ENCODE results near the gene SRA1.

Gene SRA1

DNA sequence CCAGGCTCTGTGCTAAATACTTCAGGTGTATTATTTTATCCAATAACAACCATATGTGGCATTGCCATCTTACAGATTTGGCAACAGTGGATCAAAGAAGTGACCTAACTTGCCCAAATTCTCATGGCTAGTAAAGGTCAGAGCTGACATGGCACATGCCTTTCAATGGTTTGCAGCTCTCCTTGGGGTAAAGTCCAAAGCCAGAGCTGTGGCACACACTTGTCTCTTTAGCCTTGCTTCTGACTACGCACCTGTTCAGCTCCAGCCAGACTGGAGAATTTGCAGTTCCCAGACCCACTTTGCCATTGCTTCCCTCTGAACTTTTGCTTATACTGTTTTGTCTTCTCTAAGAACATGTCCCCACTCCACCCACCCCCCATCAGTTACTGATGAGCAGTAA lies 13.2 kb upstream of the SRA1 start:
- no peak for DNase-seq (ENCODE audit: low read depth in 2 of 2)

DNA sequence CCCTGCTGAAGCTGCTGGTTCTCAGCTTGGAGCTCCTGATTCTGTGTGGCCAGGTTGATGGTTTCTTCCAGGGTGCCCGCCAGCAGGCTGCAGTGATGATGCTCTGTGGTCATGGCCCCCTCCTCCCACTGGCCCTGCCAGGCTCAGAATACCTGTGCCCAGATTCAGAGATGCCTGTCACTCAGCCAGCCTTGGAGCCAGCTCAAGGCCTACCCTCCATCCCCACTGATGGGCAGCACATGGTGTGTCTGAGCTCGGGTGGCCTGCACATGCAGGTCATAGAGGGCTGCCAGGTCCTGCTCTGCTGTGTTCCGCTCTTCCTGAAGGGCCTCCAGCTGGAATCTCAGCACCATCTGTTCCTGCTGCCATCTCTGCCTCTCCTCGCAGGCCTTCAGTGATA lies 12.8 kb upstream of the SRA1 start:
- no peak for DNase-seq (ENCODE audit: low read depth in 2 of 2)

DNA sequence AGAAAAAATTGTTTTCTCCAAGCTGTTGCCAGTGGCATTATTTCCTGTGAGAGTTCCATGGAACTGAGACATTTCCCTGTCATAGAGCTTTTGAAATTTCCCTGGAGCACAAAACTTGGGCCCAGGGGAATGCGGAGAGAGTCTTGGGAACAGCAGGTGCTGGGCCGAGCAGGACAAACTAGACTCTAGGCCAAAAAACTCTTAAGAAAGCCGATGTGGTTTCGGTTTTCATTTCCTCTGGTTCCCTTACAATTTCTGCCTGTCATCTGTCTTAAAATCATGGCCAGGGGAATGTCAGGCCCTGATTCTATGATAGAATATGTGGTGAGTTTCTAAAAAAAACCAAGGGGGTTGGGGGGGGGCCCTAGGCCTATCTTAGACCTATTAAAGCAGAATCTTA lies 11.9 kb upstream of the SRA1 start:
- DNase-seq (ENCODE audit: low read depth in 2 of 2), result no peak

DNA sequence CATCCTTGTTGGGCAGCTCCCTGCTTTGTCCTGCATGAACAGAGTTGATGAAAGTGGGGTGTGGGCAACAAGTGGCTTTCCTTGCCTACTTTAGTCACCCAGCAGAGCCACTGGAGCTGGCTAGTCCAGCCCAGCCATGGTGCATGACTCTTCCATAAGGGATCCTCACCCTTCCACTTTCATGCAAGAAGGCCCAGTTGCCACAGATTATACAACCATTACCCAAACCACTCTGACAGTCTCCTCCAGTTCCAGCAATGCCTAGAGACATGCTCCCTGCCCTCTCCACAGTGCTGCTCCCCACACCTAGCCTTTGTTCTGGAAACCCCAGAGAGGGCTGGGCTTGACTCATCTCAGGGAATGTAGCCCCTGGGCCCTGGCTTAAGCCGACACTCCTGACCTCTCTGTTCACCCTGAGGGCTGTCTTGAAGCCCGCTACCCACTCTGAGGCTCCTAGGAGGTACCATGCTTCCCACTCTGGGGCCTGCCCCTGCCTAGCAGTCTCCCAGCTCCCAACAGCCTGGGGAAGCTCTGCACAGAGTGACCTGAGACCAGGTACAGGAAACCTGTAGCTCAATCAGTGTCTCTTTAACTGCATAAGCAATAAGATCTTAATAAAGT lies 11.3 kb upstream of the SRA1 start:
- DNase-seq (ENCODE audit: low read depth in 2 of 2), result no peak

DNA sequence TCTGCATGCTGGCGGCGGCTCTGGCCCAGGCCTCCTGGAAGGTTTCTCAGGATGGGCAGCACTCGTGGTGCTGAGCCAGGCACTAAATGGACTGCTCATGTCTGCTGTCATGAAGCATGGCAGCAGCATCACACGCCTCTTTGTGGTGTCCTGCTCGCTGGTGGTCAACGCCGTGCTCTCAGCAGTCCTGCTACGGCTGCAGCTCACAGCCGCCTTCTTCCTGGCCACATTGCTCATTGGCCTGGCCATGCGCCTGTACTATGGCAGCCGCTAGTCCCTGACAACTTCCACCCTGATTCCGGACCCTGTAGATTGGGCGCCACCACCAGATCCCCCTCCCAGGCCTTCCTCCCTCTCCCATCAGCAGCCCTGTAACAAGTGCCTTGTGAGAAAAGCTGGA lies 10.6 kb upstream of the SRA1 start:
- DNase-seq (ENCODE audit: low read depth in 2 of 2), result no peak

DNA sequence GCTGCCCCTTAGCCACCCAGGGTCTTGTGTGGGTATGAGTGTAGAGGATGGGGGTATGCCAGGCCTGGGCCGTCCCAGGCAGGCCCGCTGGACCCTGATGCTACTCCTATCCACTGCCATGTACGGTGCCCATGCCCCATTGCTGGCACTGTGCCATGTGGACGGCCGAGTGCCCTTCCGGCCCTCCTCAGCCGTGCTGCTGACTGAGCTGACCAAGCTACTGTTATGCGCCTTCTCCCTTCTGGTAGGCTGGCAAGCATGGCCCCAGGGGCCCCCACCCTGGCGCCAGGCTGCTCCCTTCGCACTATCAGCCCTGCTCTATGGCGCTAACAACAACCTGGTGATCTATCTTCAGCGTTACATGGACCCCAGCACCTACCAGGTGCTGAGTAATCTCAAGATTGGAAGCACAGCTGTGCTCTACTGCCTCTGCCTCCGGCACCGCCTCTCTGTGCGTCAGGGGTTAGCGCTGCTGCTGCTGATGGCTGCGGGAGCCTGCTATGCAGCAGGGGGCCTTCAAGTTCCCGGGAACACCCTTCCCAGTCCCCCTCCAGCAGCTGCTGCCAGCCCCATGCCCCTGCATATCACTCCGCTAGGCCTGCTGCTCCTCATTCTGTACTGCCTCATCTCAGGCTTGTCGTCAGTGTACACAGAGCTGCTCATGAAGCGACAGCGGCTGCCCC lies 10.0 kb upstream of the SRA1 start:
- no peak for DNase-seq (ENCODE audit: low read depth in 2 of 2)

DNA sequence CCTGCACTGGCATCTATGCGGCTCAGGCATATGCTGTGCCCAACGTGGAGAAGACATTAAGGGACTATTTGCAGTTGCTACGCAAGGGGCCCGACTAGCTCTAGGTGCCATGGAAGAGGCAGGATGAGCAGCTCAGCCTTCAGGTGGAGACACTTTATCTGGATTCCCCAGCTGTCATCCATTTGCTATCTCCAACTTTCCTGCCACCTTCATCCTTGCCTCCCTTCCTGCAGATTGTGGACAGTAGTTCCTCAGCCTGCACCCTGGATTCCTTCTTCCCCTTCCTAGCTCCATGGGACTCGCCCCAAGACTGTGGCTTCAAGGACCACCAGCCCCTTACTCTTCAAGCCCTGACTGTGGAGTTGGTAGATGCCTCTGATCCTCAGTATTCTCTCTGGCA lies 9.4 kb upstream of the SRA1 start:
- no peak for DNase-seq (ENCODE audit: low read depth in 2 of 2)

DNA sequence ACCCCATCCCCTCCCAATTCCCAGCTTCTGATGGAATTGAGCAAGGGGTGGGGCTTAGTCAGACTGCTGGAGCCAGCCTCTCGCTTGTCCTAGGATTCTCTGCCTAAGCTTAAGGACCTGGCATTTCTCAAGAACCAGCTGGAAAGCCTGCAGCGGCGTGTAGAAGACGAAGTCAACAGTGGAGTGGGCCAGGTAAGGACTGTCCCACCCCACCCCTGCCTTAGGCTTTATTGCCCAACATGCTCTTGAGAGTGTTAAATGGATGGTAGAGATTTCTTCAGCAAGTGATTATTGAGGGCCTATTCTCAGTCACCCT lies 8.5 kb upstream of the SRA1 start:
- DNase-seq (ENCODE audit: low read depth in 2 of 2), result no peak

DNA sequence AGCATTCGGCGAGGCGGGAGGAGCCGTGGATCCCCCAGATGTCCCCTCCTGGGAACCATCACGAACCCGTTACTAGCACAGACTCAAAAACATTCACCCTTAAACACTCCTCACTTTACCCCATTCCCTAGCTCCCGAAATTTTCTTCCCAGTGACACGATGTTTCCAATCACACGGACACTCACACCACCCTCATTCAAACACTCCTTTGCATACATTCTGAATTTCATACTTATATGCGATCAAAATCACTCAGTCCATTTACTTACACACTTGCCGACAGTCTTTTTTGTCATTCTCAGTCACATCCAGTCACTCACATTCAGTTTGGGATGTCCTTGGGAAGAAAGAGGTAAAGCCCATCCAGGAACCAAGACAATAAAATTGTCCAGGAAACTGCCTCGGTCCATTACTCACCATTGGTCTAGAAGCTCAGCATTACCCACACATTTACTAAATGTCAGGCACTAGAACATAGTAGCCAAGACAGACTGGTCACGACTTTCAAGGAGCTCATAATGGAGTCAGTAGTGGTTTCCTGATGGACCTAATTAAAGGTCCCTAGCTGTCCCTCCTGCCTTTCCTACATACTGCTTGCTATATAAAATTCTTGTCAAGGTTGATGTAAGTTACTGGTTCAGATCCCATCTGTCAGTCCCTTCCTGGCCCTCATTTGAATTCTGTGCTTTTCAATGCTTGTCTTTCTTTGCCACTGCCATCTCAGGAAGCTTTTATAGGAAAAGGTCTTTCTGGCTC lies 7.9 kb upstream of the SRA1 start:
- no peak for DNase-seq (ENCODE audit: low read depth in 2 of 2)

DNA sequence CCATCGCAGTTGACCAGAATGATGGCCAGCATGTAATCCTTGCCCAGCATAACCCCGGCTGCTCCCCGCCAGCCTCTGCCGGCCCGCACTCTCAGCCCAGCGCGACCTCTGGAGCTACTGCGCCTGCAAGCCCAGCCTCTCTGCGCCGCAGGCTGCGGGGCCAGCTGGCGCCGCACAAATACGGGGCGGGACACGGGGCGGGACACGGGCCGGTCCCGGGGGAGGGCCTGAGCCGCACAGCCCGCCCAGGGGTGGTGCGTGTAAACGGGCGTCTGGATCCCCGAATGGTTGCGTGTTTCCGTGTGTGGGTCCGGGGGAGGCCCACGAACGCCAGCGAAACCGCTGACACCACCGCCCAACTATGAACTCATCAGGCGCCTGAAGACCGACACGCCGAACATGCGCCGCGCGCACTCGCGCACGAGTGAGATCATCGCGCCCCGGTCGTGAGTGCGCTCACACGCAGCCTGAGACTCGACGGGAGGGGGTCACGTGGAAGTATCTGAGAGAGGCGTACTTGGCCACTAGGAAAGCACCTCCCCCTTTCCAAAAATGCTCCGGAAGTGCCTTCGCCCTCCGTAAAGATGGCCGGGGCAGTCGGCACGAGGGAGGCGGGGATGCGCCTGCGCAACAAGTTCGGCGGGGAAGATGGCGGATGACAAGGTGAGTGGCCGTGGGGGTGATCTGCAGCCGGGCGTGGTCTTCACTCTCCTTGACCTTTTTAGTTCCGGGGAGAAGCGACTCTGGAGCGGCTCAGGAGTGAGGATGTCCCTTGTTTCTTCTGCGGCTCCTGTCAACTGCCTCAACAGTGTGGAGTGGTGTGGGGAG lies 7.1 kb upstream of the SRA1 start, which contains the start of the genes APBB3 and SLC35A4:
TSS of gene APBB3 (minus strand) at position 403 of the 828 bp plus-strand sequence. CDS start at position 50, 353 bp downstream.
TSS of gene SLC35A4 (plus strand) at position 633 of the 828 bp plus-strand sequence. CDS start 2,342 bp downstream, outside the sequence.
- peak; percentile 92 to 93 for DNase-seq (ENCODE audit: low read depth in 2 of 2)

DNA sequence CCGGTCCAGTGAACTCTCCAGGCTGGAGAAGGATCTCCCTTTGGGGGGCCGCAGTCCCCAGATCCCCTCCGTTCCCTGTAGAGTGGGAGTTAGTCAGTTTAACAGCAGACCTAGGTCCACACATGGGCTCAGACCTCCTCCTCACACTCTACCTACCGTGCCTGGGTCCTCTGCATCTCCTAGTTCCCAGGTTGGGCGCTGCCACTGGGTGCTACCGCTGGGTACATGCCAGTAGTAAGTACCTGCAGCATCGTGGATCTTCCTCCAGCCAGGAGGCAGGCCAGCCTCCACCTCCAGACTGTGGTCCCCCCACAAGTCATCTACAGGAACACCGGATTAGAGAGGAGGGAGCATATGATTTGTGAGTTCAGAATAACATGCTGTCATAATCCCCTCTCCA lies 6.3 kb upstream of the SRA1 start:
- DNase-seq (ENCODE audit: low read depth in 2 of 2), result no peak

DNA sequence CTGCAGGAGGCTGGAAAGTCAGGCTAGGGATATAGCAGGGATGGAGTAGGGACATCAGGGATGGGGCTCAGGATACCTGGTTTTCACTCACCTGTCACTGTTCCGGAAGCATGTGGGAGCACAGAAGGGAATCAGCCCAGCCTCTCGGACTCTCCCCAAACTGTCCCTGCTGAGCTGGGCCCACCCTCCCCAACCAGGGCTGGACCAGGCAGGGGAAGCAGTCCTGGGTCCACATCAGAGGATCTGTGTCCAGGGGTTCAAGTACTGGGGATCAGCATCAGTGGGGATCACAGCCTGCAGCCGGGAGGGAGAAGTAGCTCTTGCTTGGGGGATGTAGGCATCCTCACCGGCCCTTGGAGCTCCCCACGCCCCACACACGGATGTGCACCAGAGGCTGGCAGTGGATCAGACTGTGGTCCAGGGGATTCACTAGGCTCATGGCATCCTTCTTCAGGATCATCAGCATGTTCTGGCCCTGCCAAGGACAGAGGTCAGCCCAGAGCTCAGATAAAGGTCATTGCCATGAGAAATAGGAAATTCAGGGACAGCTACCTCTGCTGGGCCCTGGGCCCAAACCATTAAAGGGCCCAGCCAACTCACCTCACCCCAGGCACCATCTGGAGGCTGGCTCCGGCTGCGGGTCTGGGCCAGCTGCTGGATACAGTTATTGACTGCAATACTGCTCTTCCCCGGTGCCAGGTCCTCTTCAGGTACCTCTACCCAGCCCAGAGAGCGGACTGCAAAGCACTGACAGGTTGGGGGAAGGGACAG lies 4.7 kb upstream of the SRA1 start:
- DNase-seq (ENCODE audit: low read depth in 2 of 2), result no peak

DNA sequence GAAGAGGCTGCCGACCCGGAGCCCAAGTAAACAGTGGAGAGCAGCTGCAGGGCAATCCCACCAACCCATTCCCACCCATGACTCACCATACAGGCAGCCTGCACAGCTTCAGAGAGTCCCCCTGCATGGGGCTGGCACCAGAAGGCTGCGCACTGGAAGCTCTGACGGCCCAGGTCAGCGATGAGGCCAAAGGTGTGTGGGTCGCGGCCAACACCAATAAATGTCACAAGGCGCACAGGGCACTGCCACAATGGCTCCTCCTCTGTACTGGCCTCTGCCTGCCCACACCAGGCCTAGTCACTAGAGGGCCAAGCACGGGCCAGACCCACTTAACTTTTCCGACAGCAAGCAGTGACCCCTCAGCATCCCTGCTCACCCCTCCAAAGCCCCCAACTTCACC lies 3.0 kb upstream of the SRA1 start:
- DNase-seq (ENCODE audit: low read depth in 2 of 2), result no peak

DNA sequence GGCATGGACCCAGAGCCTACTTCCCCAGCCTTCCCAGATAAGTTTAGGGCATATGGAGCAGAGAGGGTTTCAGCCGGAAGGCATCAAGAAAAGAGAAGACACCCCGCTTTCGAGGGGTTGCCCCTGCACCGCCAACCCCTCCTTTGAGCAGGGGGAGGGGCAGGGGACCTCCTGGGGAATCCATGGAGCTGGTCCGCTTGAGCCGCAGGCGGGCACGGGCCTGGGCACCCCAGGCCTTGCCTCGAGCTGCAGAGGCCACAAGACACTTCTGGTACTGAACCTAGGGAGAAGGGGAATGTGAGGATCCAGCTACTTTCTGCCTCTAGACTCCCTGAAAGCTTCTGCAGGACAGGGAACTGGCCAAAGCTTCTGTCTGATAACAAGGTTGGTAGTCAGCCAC lies 1.3 kb upstream of the SRA1 start:
- no peak for DNase-seq (ENCODE audit: low read depth in 2 of 2)

DNA sequence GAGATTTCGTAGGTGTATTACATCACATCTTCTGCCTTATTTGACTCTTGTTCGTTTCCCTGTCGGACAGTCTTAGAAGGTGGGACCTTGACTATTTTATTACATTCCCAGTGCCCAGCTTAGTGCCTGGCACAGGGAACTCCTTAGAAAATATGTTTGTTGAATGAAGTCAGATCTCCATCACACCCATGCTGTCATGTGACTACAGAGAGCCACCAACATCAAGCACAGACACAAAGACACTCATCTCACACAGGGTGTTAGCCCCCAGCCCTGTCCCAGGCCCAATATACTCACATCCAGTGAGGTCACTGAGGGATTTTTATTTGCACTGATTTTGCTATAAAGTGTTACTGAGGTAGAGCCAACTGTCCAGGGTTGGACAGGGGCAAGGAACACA lies 692 bp upstream of the SRA1 start:
- no peak for DNase-seq (ENCODE audit: low read depth in 2 of 2)

DNA sequence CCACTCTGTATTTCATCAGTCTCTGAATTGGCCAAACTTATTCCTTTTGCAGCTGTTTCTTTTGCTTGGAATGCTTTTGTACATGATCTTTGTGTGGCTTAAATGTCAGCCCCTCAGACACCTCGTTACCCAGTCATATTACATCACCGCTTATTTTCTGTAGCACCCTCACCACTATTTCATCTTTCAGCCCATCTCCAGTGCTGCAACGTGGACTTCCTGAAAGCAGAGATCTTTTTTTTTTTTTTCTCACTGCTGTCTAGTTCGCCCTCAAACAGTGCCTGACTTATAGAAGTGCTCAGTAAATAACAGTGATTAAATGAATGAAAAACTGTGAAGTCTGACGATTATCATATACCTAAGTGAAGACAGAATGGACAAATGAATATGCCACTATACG lies 835 bp downstream of the SRA1 start:
- no peak for DNase-seq (ENCODE audit: low read depth in 2 of 2)

DNA sequence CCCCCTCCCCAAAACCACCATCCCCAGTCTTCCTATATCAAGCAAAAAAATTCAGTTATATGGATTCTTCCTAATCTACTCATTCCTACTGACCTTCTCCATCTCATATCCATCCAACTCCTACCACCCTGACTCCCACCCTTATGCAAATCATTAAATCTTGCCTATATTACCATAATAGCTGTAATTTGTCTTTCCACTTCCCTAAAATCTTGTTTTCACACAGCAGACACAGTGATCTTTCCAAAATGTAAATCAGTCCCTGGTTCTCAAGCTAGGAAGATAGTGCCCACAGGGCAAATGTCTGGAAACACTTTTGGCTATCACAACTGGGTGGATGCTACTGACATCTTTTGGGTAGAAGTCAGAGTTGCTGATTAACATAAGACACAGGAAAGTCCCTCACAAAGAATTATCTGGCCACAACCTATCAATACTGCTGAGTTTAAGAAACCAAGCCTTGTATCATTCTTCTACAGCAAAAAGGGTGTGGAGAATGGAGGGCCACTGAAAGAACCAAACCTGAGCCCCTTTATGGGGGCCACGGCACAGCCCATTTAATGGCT lies 1.4 kb downstream of the SRA1 start:
- DNase-seq (ENCODE audit: low read depth in 2 of 2), result no peak

DNA sequence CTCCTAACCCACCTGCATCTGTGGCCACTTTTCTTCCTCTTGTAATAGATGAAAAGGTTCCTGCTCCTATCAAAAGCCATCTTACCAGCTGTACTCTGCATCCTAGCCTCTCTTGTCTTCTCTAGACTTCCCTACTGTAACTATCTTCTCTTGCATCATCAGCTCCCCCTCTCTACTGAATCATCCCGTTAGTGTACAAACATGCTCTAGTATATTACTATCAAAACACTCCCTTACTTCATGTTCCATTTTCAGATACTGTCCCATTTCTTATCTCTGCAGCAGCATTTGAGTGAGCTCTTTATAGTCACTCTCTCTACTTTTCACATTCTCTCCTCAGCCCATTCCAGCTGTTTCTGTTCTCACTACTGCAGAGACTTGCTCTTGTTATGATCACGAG lies 2.8 kb downstream of the SRA1 start:
- no peak for DNase-seq (ENCODE audit: low read depth in 2 of 2)

DNA sequence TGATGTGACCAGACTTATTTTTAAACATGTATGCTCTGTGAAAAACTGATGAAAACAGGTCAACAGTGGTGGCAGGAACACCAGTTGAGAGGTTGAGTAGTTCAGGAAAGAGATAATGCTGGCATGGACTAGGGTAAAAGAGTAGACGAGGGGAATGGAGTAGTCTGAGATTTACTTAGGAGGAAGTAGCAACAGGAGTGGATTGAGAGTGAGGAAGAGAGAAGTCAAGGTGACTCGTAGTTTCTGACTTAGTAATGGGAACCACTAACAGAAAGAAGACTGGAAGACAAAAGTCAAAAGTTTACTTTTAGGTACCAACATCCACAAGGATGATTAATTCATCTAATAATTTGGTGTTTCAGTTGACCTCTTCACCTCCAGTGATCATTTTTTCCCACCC lies 3.6 kb downstream of the SRA1 start:
- no peak for DNase-seq (ENCODE audit: low read depth in 2 of 2)

DNA sequence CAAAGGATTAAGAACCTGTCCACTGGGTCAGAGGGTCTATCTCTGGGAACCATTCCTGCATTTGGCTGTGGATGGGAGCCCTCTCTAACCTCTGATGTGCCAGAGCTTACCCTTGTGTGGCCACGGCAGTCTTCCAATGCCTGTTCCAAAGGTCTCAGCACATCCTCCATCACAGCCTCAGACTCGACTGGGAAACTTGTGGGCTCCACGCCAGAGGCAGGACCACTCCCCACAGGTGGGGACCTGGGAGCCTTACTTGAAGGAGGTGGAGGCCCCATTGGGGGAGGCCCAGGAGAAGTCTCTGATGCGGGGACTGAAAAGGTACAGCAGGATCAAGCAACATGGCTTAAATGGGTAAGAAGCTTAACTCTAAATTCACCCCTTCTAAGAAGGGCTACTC lies 5.4 kb downstream of the SRA1 start:
- no peak for DNase-seq (ENCODE audit: low read depth in 2 of 2)

Measured in stimulated activated CD4-positive, alpha-beta T cell treated with anti-CD3 and anti-CD28 coated beads, Interleukin-12 subunit alpha, Interleukin-12 subunit beta, amount 100 ng/mL, for 24 hours (primary cell).